ENCODE results near the gene PTX3. TPM values are rescaled to one million over a fixed set of nuclear protein-coding genes. Genes with fewer than 3 reads are reported as not detected.

PTX3 gene
- total and polyA plus RNA-seq, 4 donors: 1.4 to 68.2 (median 3.5) TPM

- Histone ChIP-seq H3K4me3 (ENCODE audit: low read length in 2 of 2) (no peak overlapping the region), H3K27ac (ENCODE audit: low read depth in 1 of 2, low read length in 2 of 2) (no peak overlapping the region), H3K27me3 (ENCODE audit: control insufficient read depth in 1 of 2, insufficient read depth in 2 of 2, low read length in 1 of 2) (peaks cover 0 to 3% of the 10 kb centered on the region in 2 donors), H3K9me3 (ENCODE audit: control insufficient read depth, low read length) (no peaks in the 10 kb centered on the region), H3K4me1 (ENCODE audit: control insufficient read depth in 1 of 2, insufficient read depth in 2 of 2, low read length in 2 of 2) (no peaks in the 10 kb centered on the region), H3K36me3 (ENCODE audit: control insufficient read depth in 1 of 2, insufficient read depth in 2 of 2, low read length in 1 of 2) (no peaks in the 10 kb centered on the region)
- DNase-seq (no peak), ATAC-seq (ENCODE audit: low FRiP score) (no peak)
- 75 to 76% methylated on average over 2 of the region's 2 CpGs for WGBS, 2 donors
- intact Hi-C loops (cut with DNase I): no loop called here
Measured at GRCh38 chr3:157459706-157460105, 23.1 kb downstream of the PTX3 start.

- 13 to 21% methylated on average over 2 of the region's 2 CpGs for WGBS, 2 donors
- Histone ChIP-seq H3K9me3 (ENCODE audit: control insufficient read depth, low read length) (no peaks in the 10 kb centered on the region), H3K4me1 (ENCODE audit: control insufficient read depth in 1 of 2, insufficient read depth in 2 of 2, low read length in 2 of 2) (no peaks in the 10 kb centered on the region), H3K27me3 (ENCODE audit: control insufficient read depth in 1 of 2, insufficient read depth in 2 of 2, low read length in 1 of 2) (peaks cover 0 to 3% of the 10 kb centered on the region in 2 donors), H3K36me3 (ENCODE audit: control insufficient read depth in 1 of 2, insufficient read depth in 2 of 2, low read length in 1 of 2) (no peaks in the 10 kb centered on the region), H3K4me3 (ENCODE audit: low read length in 2 of 2) (no peak overlapping the region), H3K27ac (ENCODE audit: low read depth in 1 of 2, low read length in 2 of 2) (no peak overlapping the region)
- DNase-seq: no peak
- intact Hi-C loops (cut with DNase I): no loop called here
- ATAC-seq (ENCODE audit: low FRiP score): no peak
Measured at GRCh38 chr3:157460253-157460652, 23.6 kb downstream of the PTX3 start.

GRCh38 chr3:157463816-157464215 is 27.2 kb downstream of the PTX3 start:
- Histone ChIP-seq H3K27ac (ENCODE audit: low read depth in 1 of 2, low read length in 2 of 2) (no peak overlapping the region), H3K27me3 (ENCODE audit: control insufficient read depth in 1 of 2, insufficient read depth in 2 of 2, low read length in 1 of 2) (peaks cover 0 to 3% of the 10 kb centered on the region in 2 donors), H3K9me3 (ENCODE audit: control insufficient read depth, low read length) (no peaks in the 10 kb centered on the region), H3K36me3 (ENCODE audit: control insufficient read depth in 1 of 2, insufficient read depth in 2 of 2, low read length in 1 of 2) (no peaks in the 10 kb centered on the region), H3K4me3 (ENCODE audit: low read length in 2 of 2) (no peak overlapping the region), H3K4me1 (ENCODE audit: control insufficient read depth in 1 of 2, insufficient read depth in 2 of 2, low read length in 2 of 2) (no peaks in the 10 kb centered on the region)
- no peak for ATAC-seq (ENCODE audit: low FRiP score)
- intact Hi-C loops (cut with DNase I): no loop called here
- WGBS, 2 donors: 96 to 100% methylated on average over 1 of the region's 1 CpG
- no peak for DNase-seq

DNA sequence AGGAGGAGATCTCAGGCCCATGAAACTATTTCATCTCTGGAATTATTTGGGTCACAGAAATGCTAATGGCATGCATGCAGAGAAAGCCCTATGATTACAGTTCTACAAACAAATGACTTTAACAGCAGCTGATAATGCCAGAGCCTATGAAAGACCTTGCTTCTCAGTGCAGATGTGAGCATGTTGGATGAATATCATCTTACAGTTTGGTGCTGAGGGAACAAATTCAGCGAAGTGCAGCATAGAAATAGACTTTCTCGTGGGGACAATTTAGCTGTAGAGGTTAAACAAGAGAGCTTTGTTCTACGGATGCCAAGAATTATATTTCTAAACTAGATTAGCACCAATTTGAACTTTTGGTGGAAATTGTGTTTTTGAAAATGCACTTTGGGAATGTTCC is 27.7 kb downstream of the PTX3 start:
- no peaks in the 10 kb centered on the region for H3K4me1 ChIP-seq (ENCODE audit: control insufficient read depth in 1 of 2, insufficient read depth in 2 of 2, low read length in 2 of 2)
- H3K4me3 ChIP-seq (ENCODE audit: low read length in 2 of 2): no peak overlapping the region
- ATAC-seq (ENCODE audit: low FRiP score): no peak
- no peaks in the 10 kb centered on the region for H3K36me3 ChIP-seq (ENCODE audit: control insufficient read depth in 1 of 2, insufficient read depth in 2 of 2, low read length in 1 of 2)
- intact Hi-C loops (cut with DNase I): no loop called here
- 10 to 22% methylated on average over 3 of the region's 3 CpGs for WGBS, 2 donors
- H3K9me3 ChIP-seq (ENCODE audit: control insufficient read depth, low read length): no peaks in the 10 kb centered on the region
- DNase-seq: no peak
- H3K27ac ChIP-seq (ENCODE audit: low read depth in 1 of 2, low read length in 2 of 2): no peak overlapping the region
- no peaks in the 10 kb centered on the region for H3K27me3 ChIP-seq (ENCODE audit: control insufficient read depth in 1 of 2, insufficient read depth in 2 of 2, low read length in 1 of 2)

DNA sequence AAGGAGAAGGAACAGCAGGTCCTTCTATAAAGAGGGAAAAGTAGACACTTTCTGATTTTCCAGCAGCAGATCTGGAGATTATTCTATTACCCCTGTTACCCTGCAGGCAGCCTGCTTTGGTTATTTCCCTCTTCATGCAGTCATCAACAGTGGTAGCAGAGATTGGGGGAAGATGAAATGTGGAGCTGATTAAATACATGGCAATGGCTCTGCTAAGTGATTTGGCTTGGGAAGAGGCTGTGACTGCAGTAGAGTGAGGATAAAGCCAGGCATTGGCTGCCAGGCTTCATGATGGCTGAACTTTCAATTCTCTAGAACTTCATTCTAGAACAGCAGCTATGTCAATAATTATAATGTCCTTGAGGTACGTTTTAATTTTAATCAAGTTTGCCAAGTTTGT is 29.1 kb downstream of the PTX3 start:
- Histone ChIP-seq H3K9me3 (ENCODE audit: control insufficient read depth, low read length) (no peaks in the 10 kb centered on the region), H3K4me3 (ENCODE audit: low read length in 2 of 2) (no peak overlapping the region), H3K27ac (ENCODE audit: low read depth in 1 of 2, low read length in 2 of 2) (no peak overlapping the region), H3K36me3 (ENCODE audit: control insufficient read depth in 1 of 2, insufficient read depth in 2 of 2, low read length in 1 of 2) (no peaks in the 10 kb centered on the region), H3K4me1 (ENCODE audit: control insufficient read depth in 1 of 2, insufficient read depth in 2 of 2, low read length in 2 of 2) (no peaks in the 10 kb centered on the region), H3K27me3 (ENCODE audit: control insufficient read depth in 1 of 2, insufficient read depth in 2 of 2, low read length in 1 of 2) (no peaks in the 10 kb centered on the region)
- ATAC-seq (ENCODE audit: low FRiP score) (no peak), DNase-seq (no peak)
- 87 to 94% methylated on average over 1 of the region's 1 CpG for WGBS, 2 donors
- intact Hi-C loops (cut with DNase I): no loop called here

DNA sequence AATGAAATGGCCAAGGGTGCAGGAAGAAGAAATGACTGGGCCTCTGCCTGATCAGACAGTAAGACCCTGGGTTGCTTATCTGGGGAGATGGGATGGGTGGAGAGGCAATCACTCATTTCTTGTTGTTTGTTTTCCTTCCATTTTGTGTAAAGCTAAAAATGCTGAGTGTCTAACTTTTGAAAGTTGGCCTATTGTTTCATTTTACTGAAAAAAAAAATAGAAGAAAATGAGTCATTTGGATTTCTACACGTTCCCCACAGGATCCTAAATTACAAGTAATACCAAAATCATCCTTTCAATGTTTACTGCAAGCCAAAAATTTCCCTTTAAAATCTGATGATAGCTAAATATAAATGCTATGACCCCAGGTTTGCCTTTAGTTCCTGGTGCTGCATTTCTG is 30.6 kb downstream of the PTX3 start:
- 10 to 12% methylated on average over 1 of the region's 1 CpG for WGBS, 2 donors
- H3K27me3 ChIP-seq (ENCODE audit: control insufficient read depth in 1 of 2, insufficient read depth in 2 of 2, low read length in 1 of 2): no peaks in the 10 kb centered on the region
- H3K36me3 ChIP-seq (ENCODE audit: control insufficient read depth in 1 of 2, insufficient read depth in 2 of 2, low read length in 1 of 2): no peaks in the 10 kb centered on the region
- H3K4me1 ChIP-seq (ENCODE audit: control insufficient read depth in 1 of 2, insufficient read depth in 2 of 2, low read length in 2 of 2): no peaks in the 10 kb centered on the region
- DNase-seq: no peak
- no peaks in the 10 kb centered on the region for H3K9me3 ChIP-seq (ENCODE audit: control insufficient read depth, low read length)
- intact Hi-C loops (cut with DNase I): no loop called here
- H3K4me3 ChIP-seq (ENCODE audit: low read length in 2 of 2): no peak overlapping the region
- H3K27ac ChIP-seq (ENCODE audit: low read depth in 1 of 2, low read length in 2 of 2): no peak overlapping the region
- peak; percentile 20 for ATAC-seq (ENCODE audit: low FRiP score)

DNA sequence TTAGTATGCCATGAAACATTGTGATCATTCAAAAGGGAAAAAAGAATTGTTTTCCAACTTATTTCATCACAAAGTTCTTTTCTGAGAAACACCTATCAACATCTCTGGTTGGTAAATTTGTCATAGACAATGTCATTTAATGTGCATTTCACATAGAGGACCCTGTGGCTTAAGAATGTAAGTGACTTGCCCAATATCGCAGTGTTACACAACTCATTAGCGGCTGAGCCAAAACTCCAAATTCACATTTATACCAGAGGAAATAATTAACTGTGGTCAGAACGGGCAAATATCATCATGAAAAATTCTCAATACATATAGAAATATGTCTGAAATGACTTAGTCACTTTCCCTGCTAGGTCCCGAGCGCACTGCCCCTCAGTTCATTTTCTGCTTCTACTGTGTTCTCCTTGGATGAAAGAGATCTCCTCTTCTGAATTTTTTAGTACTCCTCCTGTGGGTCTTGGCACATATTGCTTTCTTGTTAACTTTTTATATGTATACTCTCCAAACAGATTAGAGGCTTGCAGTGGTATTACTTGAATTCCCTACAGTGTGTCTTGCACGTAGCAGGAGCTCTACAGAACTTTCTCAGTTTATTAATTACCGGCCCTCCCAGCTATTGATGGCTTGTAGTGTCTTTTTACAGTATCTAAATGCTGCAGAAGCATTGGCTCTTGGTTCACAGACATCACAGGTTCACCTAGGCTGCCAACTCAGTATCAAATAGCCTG is 33.1 kb downstream of the PTX3 start:
- no peaks in the 10 kb centered on the region for H3K27me3 ChIP-seq (ENCODE audit: control insufficient read depth in 1 of 2, insufficient read depth in 2 of 2, low read length in 1 of 2)
- H3K36me3 ChIP-seq (ENCODE audit: control insufficient read depth in 1 of 2, insufficient read depth in 2 of 2, low read length in 1 of 2): no peaks in the 10 kb centered on the region
- H3K4me1 ChIP-seq (ENCODE audit: control insufficient read depth in 1 of 2, insufficient read depth in 2 of 2, low read length in 2 of 2): no peaks in the 10 kb centered on the region
- H3K4me3 ChIP-seq (ENCODE audit: low read length in 2 of 2): no peak overlapping the region
- intact Hi-C loops (cut with DNase I): no loop called here
- no peak overlapping the region for H3K27ac ChIP-seq (ENCODE audit: low read depth in 1 of 2, low read length in 2 of 2)
- DNase-seq (no peak), ATAC-seq (ENCODE audit: low FRiP score) (no peak)
- 92 to 94% methylated on average over 7 of the region's 7 CpGs for WGBS, 2 donors
- H3K9me3 ChIP-seq (ENCODE audit: control insufficient read depth, low read length): no peaks in the 10 kb centered on the region

DNA sequence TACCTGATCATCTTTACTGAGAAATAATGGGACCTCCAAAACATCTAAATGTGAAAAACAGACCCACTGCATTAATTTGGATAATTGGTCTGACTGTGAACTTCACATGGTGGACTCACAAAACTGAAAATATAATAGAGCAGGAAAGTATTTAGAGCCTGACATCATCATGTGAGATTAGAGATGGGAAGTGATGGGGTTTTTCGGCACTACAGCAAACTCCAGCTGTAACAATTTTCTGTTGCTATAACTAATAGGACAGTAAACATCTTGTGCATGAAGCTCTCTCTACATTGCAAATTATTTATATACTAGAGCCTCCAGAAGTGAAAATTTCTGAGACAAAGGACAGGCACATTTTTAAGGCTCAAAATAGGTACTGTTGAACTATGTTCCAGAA is 34.4 kb downstream of the PTX3 start:
- Histone ChIP-seq H3K4me3 (ENCODE audit: low read length in 2 of 2) (no peak overlapping the region), H3K36me3 (ENCODE audit: control insufficient read depth in 1 of 2, insufficient read depth in 2 of 2, low read length in 1 of 2) (no peaks in the 10 kb centered on the region), H3K9me3 (ENCODE audit: control insufficient read depth, low read length) (no peaks in the 10 kb centered on the region), H3K4me1 (ENCODE audit: control insufficient read depth in 1 of 2, insufficient read depth in 2 of 2, low read length in 2 of 2) (no peaks in the 10 kb centered on the region), H3K27me3 (ENCODE audit: control insufficient read depth in 1 of 2, insufficient read depth in 2 of 2, low read length in 1 of 2) (no peaks in the 10 kb centered on the region), H3K27ac (ENCODE audit: low read depth in 1 of 2, low read length in 2 of 2) (no peak overlapping the region)
- DNase-seq: no peak
- WGBS, 2 donors: 64 to 78% methylated on average over 1 of the region's 1 CpG
- intact Hi-C loops (cut with DNase I): no loop called here
- no peak for ATAC-seq (ENCODE audit: low FRiP score)

DNA sequence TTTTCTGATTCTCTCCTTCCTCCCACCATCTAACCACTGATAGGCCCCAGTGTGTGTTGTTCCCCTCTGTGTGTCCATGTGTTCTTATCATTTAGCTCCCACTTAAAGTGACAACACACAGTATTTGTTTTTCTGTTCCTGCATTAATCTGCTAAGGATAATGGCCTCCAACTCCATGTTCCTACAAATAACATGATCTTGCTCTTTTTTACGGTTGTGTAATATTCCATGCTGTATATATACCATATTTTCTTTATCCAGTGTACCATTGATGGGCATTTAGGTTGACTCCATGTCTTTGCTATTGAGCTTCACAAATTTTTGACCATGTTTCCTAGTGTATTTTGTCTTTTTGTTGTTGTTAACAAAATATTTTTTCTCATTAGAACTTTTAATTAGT is 36.0 kb downstream of the PTX3 start:
- no peaks in the 10 kb centered on the region for H3K4me1 ChIP-seq (ENCODE audit: control insufficient read depth in 1 of 2, insufficient read depth in 2 of 2, low read length in 2 of 2)
- H3K36me3 ChIP-seq (ENCODE audit: control insufficient read depth in 1 of 2, insufficient read depth in 2 of 2, low read length in 1 of 2): no peaks in the 10 kb centered on the region
- no peaks in the 10 kb centered on the region for H3K27me3 ChIP-seq (ENCODE audit: control insufficient read depth in 1 of 2, insufficient read depth in 2 of 2, low read length in 1 of 2)
- no peak for DNase-seq
- no peak overlapping the region for H3K4me3 ChIP-seq (ENCODE audit: low read length in 2 of 2)
- no peak overlapping the region for H3K27ac ChIP-seq (ENCODE audit: low read depth in 1 of 2, low read length in 2 of 2)
- intact Hi-C loops (cut with DNase I): no loop called here
- H3K9me3 ChIP-seq (ENCODE audit: control insufficient read depth, low read length): no peaks in the 10 kb centered on the region
- no peak for ATAC-seq (ENCODE audit: low FRiP score)
- 95 to 98% methylated on average over 1 of the region's 1 CpG for WGBS, 2 donors
